LHCN-M2 (cell line): ENCODE data around the gene CLRN3. TPM values are rescaled to one million over a fixed set of nuclear protein-coding genes. Genes with fewer than 3 reads are reported as not detected.

Experiments used
- DNase-seq: peaks from one replicate; pipeline ENCODE4 v3.0.0-alpha.2; 2012; ENCODE audit warnings: low read depth
- total RNA-seq: library from RNA; depleted of rRNA; stranded (reverse); fragments of >200 nt; gene quantifications from 2 replicates; pipeline ENCODE4 v1.2.3, GENCODE V29; 2014

CLRN3 gene
- total RNA-seq, 1 experiment from 2014 or later: not detected

GRCh38 chr10:127874671-127875448, 17.9 kb downstream of the CLRN3 start:
- DNase-seq: no peak

GRCh38 chr10:127873901-127874470, 18.8 kb downstream of the CLRN3 start:
- no peak for DNase-seq

- DNase-seq: no peak
Measured at GRCh38 chr10:127872871-127873600, 19.7 kb downstream of the CLRN3 start.

GRCh38 chr10:127872011-127872761, 20.6 kb downstream of the CLRN3 start:
- DNase-seq: no peak

- DNase-seq: no peak
Measured at GRCh38 chr10:127871631-127872010, 21.1 kb downstream of the CLRN3 start.

GRCh38 chr10:127869329-127869728, 23.4 kb downstream of the CLRN3 start:
- no peak for DNase-seq

GRCh38 chr10:127867805-127868204, 24.9 kb downstream of the CLRN3 start:
- DNase-seq: no peak

- no peak for DNase-seq
Measured at GRCh38 chr10:127866276-127867013, 26.3 kb downstream of the CLRN3 start.

GRCh38 chr10:127863231-127863825, 29.4 kb downstream of the CLRN3 start:
- peak; percentile 48 for DNase-seq

- no peak for DNase-seq
Measured at GRCh38 chr10:127860592-127860991, 32.1 kb downstream of the CLRN3 start.

GRCh38 chr10:127855976-127856375, 36.8 kb downstream of the CLRN3 start:
- DNase-seq: no peak

GRCh38 chr10:127855591-127855881, 37.2 kb downstream of the CLRN3 start:
- no peak for DNase-seq

- no peak for DNase-seq
Measured at GRCh38 chr10:127854769-127855590, 37.8 kb downstream of the CLRN3 start.

GRCh38 chr10:127853868-127854768, 38.6 kb downstream of the CLRN3 start:
- peak; percentile 43 for DNase-seq

GRCh38 chr10:127852456-127852855, 40.3 kb downstream of the CLRN3 start:
- DNase-seq: no peak

- DNase-seq: no peak
Measured at GRCh38 chr10:127851661-127852194, 41.0 kb downstream of the CLRN3 start.

- DNase-seq: no peak
Measured at GRCh38 chr10:127850944-127851343, 41.8 kb downstream of the CLRN3 start.

GRCh38 chr10:127849921-127850320, 42.8 kb downstream of the CLRN3 start:
- no peak for DNase-seq

- DNase-seq: no peak
Measured at GRCh38 chr10:127849224-127849623, 43.5 kb downstream of the CLRN3 start.
